Progenitor cell of endocrine pancreas (in vitro differentiated cells): ENCODE measurements around the gene N4BP2. TPM values are rescaled to one million over a fixed set of nuclear protein-coding genes. Genes with fewer than 3 reads are reported as not detected.

Experiments used
- DNase-seq: peaks from one replicate; pipeline ENCODE4 v3.0.0; 2021; ENCODE audit warnings: low spot score; ENCODE audit not compliant: unreplicated experiment
- H3K27ac Mint-ChIP-seq: 2 replicates; pipeline ENCODE4 v1.8.0; 2021; ENCODE audit warnings: mild to moderate bottlenecking, moderate library complexity, mixed read lengths
- H3K27me3 Mint-ChIP-seq: 2 replicates; pipeline ENCODE4 v1.8.0; 2021; ENCODE audit warnings: mixed read lengths
- H3K36me3 Mint-ChIP-seq: 2 replicates; pipeline ENCODE4 v1.8.0; 2022; ENCODE audit warnings: mixed read lengths; ENCODE audit not compliant: insufficient read depth
- H3K4me1 Mint-ChIP-seq: 2 replicates; pipeline ENCODE4 v1.8.0; 2021; ENCODE audit warnings: low read depth, mixed read lengths
- H3K4me3 Mint-ChIP-seq: 2 replicates; pipeline ENCODE4 v1.8.0; 2021; ENCODE audit warnings: low read depth, mild to moderate bottlenecking, moderate library complexity, mixed read lengths
- H3K9me3 Mint-ChIP-seq: 2 replicates; pipeline ENCODE4 v1.8.0; 2021; ENCODE audit warnings: low read depth, mixed read lengths
- CTCF ChIP-seq: fragments of 200-600 bp; sonication (generic); IDR thresholded peaks from one replicate; pipeline ENCODE4 v1.5.0; 2021; ENCODE audit warnings: antibody characterized with exemption, mild to moderate bottlenecking; ENCODE audit not compliant: unreplicated experiment
- total RNA-seq: library from RNA; stranded (reverse); gene quantifications from 2 replicates; pipeline ENCODE4 v1.2.1, GENCODE V29; 2021

N4BP2 gene
- total RNA-seq, 1 donor from 2014 or later, result 50.5 TPM

- no peak overlapping the region for H3K4me3 Mint-ChIP-seq
- H3K4me1 Mint-ChIP-seq, result peaks cover 9% of the 10 kb centered on the region
- no peaks in the 10 kb centered on the region for H3K36me3 Mint-ChIP-seq
- no peaks in the 10 kb centered on the region for H3K9me3 Mint-ChIP-seq
- no peaks in the 10 kb centered on the region for H3K27me3 Mint-ChIP-seq
- no peak for TF ChIP-seq CTCF
- no peak for DNase-seq
- peak overlapping the region; percentile 57 for H3K27ac Mint-ChIP-seq
Observed at GRCh38 chr4:40053161-40053560, 3.5 kb upstream of the N4BP2 start.

- Mint-ChIP-seq H3K36me3 (peaks cover 1% of the 10 kb centered on the region), H3K27ac (peak overlapping the region; percentile 96), H3K9me3 (no peaks in the 10 kb centered on the region), H3K27me3 (no peaks in the 10 kb centered on the region), H3K4me3 (peak overlapping the region; percentile 76), H3K4me1 (peaks cover 21% of the 10 kb centered on the region)
- TF ChIP-seq CTCF, result no peak
- no peak for DNase-seq
Observed at GRCh38 chr4:40055511-40055862, 1.2 kb upstream of the N4BP2 start.

GRCh38 chr4:40055863-40056715 is 561 bp upstream of the N4BP2 start:
- TF ChIP-seq CTCF, result no peak
- no peaks in the 10 kb centered on the region for H3K27me3 Mint-ChIP-seq
- DNase-seq, result peak; percentile 63
- peaks cover 21% of the 10 kb centered on the region for H3K4me1 Mint-ChIP-seq
- H3K9me3 Mint-ChIP-seq, result no peaks in the 10 kb centered on the region
- H3K27ac Mint-ChIP-seq, result peak overlapping the region; percentile 100
- peaks cover 4% of the 10 kb centered on the region for H3K36me3 Mint-ChIP-seq
- peak overlapping the region; percentile 76 for H3K4me3 Mint-ChIP-seq

- Mint-ChIP-seq H3K27me3 (no peaks in the 10 kb centered on the region), H3K27ac (peak overlapping the region; percentile 99), H3K4me1 (peaks cover 22% of the 10 kb centered on the region), H3K4me3 (peak overlapping the region; percentile 89), H3K36me3 (peaks cover 9% of the 10 kb centered on the region), H3K9me3 (no peaks in the 10 kb centered on the region)
- peak; percentile 41 for DNase-seq
- no peak for TF ChIP-seq CTCF
Observed at GRCh38 chr4:40057586-40058091, 989 bp downstream of the N4BP2 start.

- peaks cover 22% of the 10 kb centered on the region for H3K4me1 Mint-ChIP-seq
- peaks cover 14% of the 10 kb centered on the region for H3K36me3 Mint-ChIP-seq
- H3K27ac Mint-ChIP-seq, result peak overlapping the region; percentile 99
- H3K27me3 Mint-ChIP-seq, result no peaks in the 10 kb centered on the region
- H3K9me3 Mint-ChIP-seq, result no peaks in the 10 kb centered on the region
- peak overlapping the region; percentile 89 for H3K4me3 Mint-ChIP-seq
- TF ChIP-seq CTCF, result no peak
- DNase-seq, result no peak
Observed at GRCh38 chr4:40058121-40058520, 1.5 kb downstream of the N4BP2 start.
